Upper lobe of left lung (tissue), 6 donors: ENCODE results near the gene BPIFA3. TPM values are rescaled to one million over a fixed set of nuclear protein-coding genes. Genes with fewer than 3 reads are reported as not detected.
A peak's percentile ranks its signal among the peaks of the same experiment; 100 is the strongest.

Experiments
- ATAC-seq, 2 donors: fragments of 200-7000 bp; cut with Tn5 transposase; one replicate each; pipeline ENCODE4 v1.9.1; 2022; ENCODE audit warnings: mild to moderate bottlenecking in 2 of 2, moderate library complexity in 2 of 2; ENCODE audit not compliant: low FRiP score in 2 of 2
- DNase-seq, 2 donors: peaks; one replicate each; pipeline ENCODE4 v3.0.0-alpha.2; 2019 to 2020
- H3K27ac ChIP-seq, 4 donors: fragments of 200-600 bp; sonication (generic); one replicate each; pipeline ENCODE4 v1.5.1; 2016 to 2019
- H3K27me3 ChIP-seq, 4 donors: fragments of 200-600 bp; sonication (generic); one replicate each; pipeline ENCODE4 v1.5.1; 2017 to 2019
- H3K36me3 ChIP-seq, 4 donors: fragments of 200-600 bp; sonication (generic); one replicate each; pipeline ENCODE4 v1.5.1; 2016 to 2019
- H3K4me1 ChIP-seq, 4 donors: fragments of 200-600 bp; sonication (generic); one replicate each; pipeline ENCODE4 v1.5.1; 2018 to 2019
- H3K4me3 ChIP-seq, 4 donors: fragments of 200-600 bp; sonication (generic); one replicate each; pipeline ENCODE4 v1.5.1; 2017 to 2019; ENCODE audit warnings: mild to moderate bottlenecking in 2 of 4, moderate library complexity in 1 of 4
- H3K9me3 ChIP-seq, 4 donors: fragments of 200-600 bp; sonication (generic); one replicate each; pipeline ENCODE4 v1.5.1; 2018 to 2019
- EP300 ChIP-seq, 4 donors: sonication (generic); formaldehyde crosslinking; IDR thresholded peaks; one replicate each; pipeline ENCODE4 v1.5.1; 2017; ENCODE audit warnings: antibody characterized with exemption in 4 of 4, control low read depth in 2 of 4
- POLR2A ChIP-seq, 4 donors: fragments of 450-650 bp; IDR thresholded peaks; one replicate each; pipeline ENCODE4 v1.5.1; 2016 to 2017; ENCODE audit warnings: antibody characterized with exemption in 4 of 4, mild to moderate bottlenecking in 2 of 4
- POLR2AphosphoS5 ChIP-seq, 2 donors: sonication (generic); formaldehyde crosslinking; IDR thresholded peaks; one replicate each; pipeline ENCODE4 v1.5.1; 2017; ENCODE audit warnings: antibody characterized with exemption in 2 of 2
- WGBS, 2 donors: methylation state at CpG; one replicate each; pipeline ENCODE4 v1.1.5; 2017 to 2018; 5-methylcytosine and 5-hydroxymethylcytosine counted together
- total RNA-seq, 6 donors: library from RNA; depleted of rRNA in 4 of 6; stranded (reverse); fragments of >200 nt in 4 of 6; gene quantifications; one replicate each; pipeline versions ENCODE4 v1.1.0 to v1.2.1, GENCODE V29; 2016 to 2021
- TF ChIP-seq, protein P1 (sequence below), 6 experiments: fragments of 450-650 bp in 4 of 6; fragments of 200-600 bp in 2 of 6; sonication (generic) in 2 of 6; IDR thresholded peaks; one replicate each; pipeline ENCODE4 v1.5.1; 2016 to 2019; ENCODE audit warnings: antibody characterized with exemption in 6 of 6
- donor health status: DM: no; HTN: no; CAD: no; lungs with moderate emphysema.
- donor health status: DM: no; HTN: yes; CAD: no; lungs with severe emphysema.

Gene BPIFA3
- total RNA-seq, 6 donors from 2014 or later = not detected

DNA sequence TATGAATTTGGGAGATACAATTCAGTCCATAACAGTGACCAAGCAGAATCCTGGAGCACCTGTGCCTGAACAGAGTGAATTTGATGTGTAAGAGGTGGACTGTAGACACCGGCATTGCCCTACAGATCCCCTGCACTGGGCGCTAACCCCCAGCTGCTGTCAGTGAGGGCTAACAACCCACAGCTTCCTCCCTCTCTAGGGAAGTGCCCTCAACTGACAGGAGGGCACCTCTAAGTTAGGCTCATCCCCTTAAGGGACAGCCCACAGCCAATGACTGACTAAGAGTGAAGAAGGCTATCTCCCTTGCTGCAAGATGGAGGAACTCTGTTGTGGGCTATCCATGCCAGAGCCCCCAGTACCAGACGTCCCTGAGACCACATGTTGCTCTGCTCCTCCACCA, 50.5 kb downstream of the BPIFA3 start:
- Histone ChIP-seq H3K36me3 (no peaks in the 10 kb centered on the region), H3K27me3 (peaks cover 0 to 1% (median 0%) of the 10 kb centered on the region in 4 donors), H3K4me1 (peaks cover 0 to 3% (median 1%) of the 10 kb centered on the region in 4 donors), H3K9me3 (no peaks in the 10 kb centered on the region), H3K27ac (no peak overlapping the region), H3K4me3 (no peak overlapping the region)
- ATAC-seq (peak; percentile 21 to 58), DNase-seq (no peak)
- 38 to 57% methylated on average over 3 of the region's 3 CpGs for WGBS, 2 donors
- no peak for TF ChIP-seq POLR2AphosphoS5 (IDR thresholded peaks at IDR 0.05)
- TF ChIP-seq EP300 (IDR thresholded peaks at IDR 0.05) = no peak
- TF ChIP-seq, protein P1, sequence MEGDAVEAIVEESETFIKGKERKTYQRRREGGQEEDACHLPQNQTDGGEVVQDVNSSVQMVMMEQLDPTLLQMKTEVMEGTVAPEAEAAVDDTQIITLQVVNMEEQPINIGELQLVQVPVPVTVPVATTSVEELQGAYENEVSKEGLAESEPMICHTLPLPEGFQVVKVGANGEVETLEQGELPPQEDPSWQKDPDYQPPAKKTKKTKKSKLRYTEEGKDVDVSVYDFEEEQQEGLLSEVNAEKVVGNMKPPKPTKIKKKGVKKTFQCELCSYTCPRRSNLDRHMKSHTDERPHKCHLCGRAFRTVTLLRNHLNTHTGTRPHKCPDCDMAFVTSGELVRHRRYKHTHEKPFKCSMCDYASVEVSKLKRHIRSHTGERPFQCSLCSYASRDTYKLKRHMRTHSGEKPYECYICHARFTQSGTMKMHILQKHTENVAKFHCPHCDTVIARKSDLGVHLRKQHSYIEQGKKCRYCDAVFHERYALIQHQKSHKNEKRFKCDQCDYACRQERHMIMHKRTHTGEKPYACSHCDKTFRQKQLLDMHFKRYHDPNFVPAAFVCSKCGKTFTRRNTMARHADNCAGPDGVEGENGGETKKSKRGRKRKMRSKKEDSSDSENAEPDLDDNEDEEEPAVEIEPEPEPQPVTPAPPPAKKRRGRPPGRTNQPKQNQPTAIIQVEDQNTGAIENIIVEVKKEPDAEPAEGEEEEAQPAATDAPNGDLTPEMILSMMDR (IDR thresholded peaks at IDR 0.05) = no peak
- no peak for TF ChIP-seq POLR2A (IDR thresholded peaks at IDR 0.05)

DNA sequence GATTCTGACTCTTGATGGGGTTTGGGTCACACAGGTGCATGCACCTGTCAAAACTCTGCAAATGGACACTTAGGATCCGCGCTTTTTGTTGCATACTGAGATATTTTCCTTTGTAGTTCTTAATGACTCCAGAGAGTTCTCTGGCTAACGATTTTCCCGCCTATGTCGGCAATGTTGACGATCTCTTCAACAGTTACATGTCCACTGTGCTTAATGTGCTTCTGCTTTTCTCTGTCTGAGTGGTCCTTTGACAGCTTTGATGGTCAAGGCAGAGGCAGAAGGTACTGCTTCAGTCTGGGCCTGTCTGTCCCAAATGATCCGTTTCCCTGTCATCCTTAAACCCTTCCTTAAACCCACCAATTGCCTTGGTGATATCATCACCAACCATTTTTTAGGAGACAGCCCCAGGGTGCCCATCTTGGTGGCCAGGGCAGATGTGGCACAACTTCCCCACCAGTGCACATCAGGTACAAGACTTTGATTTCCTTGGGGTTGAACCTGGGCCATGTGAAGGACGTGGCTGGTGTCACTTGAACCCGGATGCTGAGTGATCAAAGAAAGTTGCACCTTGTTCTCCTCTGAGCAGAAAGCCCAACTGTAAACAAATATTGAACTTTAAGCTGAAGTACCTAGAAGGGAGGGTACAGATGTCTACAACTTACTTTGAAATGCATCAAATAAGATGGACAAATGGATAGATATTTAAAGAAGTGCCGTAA, 55.2 kb downstream of the BPIFA3 start:
- TF ChIP-seq, protein P1 (IDR thresholded peaks at IDR 0.05) = no peak
- no peak for TF ChIP-seq POLR2AphosphoS5 (IDR thresholded peaks at IDR 0.05)
- no peak for TF ChIP-seq POLR2A (IDR thresholded peaks at IDR 0.05)
- TF ChIP-seq EP300 (IDR thresholded peaks at IDR 0.05) = no peak

DNA sequence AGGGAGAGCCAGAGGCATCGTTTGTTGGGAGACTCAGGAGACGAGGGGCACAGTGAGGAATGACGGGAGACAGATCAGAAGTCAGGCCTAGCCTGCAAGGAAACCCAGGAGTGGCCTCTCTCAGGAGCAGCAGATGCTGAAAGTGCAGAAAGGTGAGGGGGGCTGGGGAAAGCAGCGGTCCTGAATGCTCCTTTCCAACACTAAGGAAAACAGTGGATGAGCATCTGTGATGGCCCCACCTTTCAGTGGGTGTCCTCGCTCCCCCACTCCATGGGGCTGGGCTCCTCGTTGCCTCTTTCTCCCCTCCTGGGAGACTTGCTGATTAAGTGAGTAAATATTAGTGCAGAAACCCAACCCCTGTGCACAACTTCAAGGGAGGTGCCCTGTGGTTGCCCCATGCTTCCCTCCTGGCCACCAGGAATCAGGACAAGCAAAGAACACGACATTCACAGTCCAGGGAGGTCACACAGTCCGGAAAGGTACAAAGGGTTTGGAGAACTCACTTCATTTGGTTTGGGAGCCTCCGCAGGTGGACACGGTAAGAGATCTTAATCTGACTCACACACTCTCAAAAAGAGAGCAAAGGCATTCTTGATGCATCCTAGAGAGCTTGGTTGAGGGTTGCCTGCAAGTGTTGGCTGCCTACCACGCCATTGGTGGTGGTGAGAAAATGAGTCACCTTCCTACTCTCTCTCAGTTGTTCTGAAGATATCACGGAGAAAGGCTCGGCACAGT, 56.1 kb downstream of the BPIFA3 start:
- Histone ChIP-seq H3K27ac (no peak overlapping the region), H3K4me3 (no peak overlapping the region), H3K27me3 (no peaks in the 10 kb centered on the region), H3K36me3 (no peaks in the 10 kb centered on the region), H3K9me3 (no peaks in the 10 kb centered on the region), H3K4me1 (no peaks in the 10 kb centered on the region)
- DNase-seq = no peak
- no peak for TF ChIP-seq POLR2A (IDR thresholded peaks at IDR 0.05)
- no peak for TF ChIP-seq POLR2AphosphoS5 (IDR thresholded peaks at IDR 0.05)
- TF ChIP-seq, protein P1 (IDR thresholded peaks at IDR 0.05) = no peak
- no peak for TF ChIP-seq EP300 (IDR thresholded peaks at IDR 0.05)
- no peak for ATAC-seq
- WGBS, 2 donors = 51 to 59% methylated on average over 13 of the region's 13 CpGs

More for the DNA sequence above, 55.2 kb downstream of the BPIFA3 start:
- no peak for ATAC-seq
- no peak for DNase-seq
- Histone ChIP-seq H3K27me3 (no peaks in the 10 kb centered on the region), H3K4me3 (no peak overlapping the region), H3K36me3 (no peaks in the 10 kb centered on the region), H3K27ac (no peak overlapping the region), H3K4me1 (no peaks in the 10 kb centered on the region), H3K9me3 (no peaks in the 10 kb centered on the region)
- WGBS, 2 donors = 83 to 87% methylated on average over 10 of the region's 10 CpGs

DNA sequence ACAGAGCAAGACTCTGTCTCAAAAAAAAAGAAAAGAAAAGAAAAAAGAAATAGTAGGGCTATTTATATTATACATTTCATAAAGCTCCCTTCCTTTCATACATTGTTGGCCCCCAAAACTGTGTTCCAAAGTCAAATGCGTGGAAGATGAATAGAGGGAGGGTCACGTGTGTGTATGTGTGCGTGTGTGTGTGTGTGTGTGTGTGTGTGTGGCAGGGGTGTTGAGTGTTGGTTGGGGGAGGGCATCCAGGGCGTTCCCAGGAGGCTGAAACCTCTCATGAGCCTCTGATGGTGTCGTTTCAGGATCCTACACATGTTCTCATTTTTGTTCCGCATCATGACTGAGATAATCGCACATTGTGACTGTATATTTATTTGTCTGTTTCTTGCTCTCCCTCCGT, 58.1 kb downstream of the BPIFA3 start:
- Histone ChIP-seq H3K36me3 (no peaks in the 10 kb centered on the region), H3K9me3 (no peaks in the 10 kb centered on the region), H3K4me3 (no peak overlapping the region), H3K27ac (no peak overlapping the region), H3K4me1 (no peaks in the 10 kb centered on the region), H3K27me3 (no peaks in the 10 kb centered on the region)
- no peak for ATAC-seq
- WGBS, 2 donors = 64 to 73% methylated on average over 8 of the region's 8 CpGs
- TF ChIP-seq EP300 (IDR thresholded peaks at IDR 0.05) (no peak), POLR2A (IDR thresholded peaks at IDR 0.05) (no peak), POLR2AphosphoS5 (IDR thresholded peaks at IDR 0.05) (no peak)
- TF ChIP-seq, protein P1 (IDR thresholded peaks at IDR 0.05) = no peak
- no peak for DNase-seq
